ENCODE data around the gene POU2AF3.
"Not testable (repeated sequence)": the region's sequence is repeated elsewhere in the genome, so short reads cannot be mapped to it uniquely, and the experiment has no call there.

The POU2AF3 gene

DNA sequence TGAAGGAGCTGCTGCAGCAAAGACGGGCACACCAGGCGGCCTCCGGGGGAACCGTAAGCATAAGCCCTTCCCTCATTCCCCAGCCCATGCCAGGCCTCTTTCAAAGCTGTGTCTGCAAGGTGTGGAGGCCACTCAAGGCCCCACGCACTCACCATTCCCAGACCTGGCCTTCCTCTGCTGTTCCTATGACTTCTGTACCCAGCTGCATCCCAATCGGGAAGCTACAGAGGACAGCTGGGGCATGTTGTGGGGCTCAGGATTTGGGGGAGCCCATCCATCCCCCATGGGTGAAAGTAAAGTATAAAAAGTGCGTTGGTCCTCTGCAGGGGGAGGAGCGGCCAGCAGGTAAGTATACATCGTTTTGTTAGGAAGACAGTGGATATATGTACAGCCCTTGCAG, 2.2 kb downstream of the POU2AF3 start:
- no peak for DNase-seq (ENCODE audit: low read depth, low spot score)

DNA sequence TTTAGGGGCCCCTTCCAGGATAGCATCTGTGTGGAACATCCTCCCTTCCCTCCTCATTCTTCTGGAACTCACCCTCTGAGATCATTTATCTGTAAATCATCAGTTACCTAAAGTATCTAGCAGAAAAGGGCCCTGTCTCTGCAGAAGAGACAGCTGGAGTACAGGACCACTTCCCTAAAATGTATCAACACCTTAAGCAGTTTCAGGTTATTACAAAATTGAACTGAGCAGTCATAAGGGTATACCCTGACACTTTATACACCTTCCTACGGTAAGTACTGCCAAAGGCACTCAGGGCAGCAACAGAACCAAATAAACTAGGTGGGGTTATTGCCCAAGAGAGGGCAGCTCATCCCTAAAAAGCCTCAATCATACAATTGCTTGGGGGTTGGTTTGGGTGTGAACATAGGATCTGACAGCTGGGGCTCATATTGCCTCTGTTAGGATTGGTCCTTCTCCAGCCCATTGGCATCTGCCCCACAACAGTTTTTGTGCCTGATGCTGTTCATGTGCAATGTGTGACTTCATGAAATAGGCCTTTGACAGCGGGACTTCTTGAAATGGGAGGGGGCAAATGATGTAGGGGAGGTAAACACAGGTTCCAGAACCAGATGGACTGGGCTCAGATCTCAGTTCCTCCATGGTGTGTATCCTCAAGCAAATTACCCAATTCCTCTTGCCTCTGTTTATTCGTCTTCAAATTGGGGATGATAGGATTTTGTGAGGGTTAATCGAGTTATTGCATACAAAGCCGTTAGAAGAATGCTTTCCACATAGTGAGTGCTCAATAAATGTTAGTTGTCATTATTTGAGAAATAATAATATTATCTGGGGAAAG, 2.9 kb downstream of the POU2AF3 start:
- DNase-seq (ENCODE audit: low read depth, low spot score): no peak

DNA sequence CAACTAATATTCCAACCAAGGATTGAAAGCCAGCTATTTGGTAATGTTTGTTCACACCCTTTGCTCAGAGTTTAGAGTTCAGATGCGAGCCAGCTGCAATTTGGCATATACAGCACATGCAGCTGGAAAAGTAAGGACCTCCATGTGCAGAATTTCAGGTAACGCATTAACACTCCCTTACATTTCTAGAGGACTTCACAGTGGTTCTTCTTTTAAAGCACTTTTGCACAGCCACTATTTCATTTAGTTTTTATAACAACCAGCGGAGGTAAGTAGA, 3.4 kb downstream of the POU2AF3 start:
- no peak for DNase-seq (ENCODE audit: low read depth, low spot score)

GRCh38 chr11:111302298-111302697, 4.0 kb downstream of the POU2AF3 start:
- no peak for DNase-seq (ENCODE audit: low read depth, low spot score)

GRCh38 chr11:111303461-111303860, 5.1 kb downstream of the POU2AF3 start:
- DNase-seq (ENCODE audit: low read depth, low spot score): peak; percentile 21

- DNase-seq (ENCODE audit: low read depth, low spot score): no peak
Observed at GRCh38 chr11:111305162-111305802, 6.9 kb downstream of the POU2AF3 start.

DNA sequence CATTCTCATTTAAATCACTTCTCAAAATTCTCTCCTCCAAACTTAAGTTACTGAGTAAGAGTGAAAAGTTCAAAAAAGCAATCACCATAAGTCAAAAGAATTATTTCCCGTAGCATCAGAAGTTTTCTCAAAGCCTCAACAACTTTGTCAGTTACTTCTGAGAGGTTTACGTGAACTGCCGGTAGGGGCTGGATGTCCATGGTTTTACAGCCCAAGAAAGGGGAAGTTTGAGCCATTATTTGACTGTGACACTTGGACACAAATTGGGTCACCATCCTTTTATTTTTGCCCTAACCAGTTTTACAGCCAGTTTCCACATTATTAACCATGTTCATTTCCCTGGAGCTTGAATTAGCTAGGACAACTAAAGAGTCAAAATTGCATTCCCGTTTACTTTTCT, 7.5 kb downstream of the POU2AF3 start:
- DNase-seq (ENCODE audit: low read depth, low spot score): no peak

GRCh38 chr11:111306321-111306720, 8.0 kb downstream of the POU2AF3 start:
- no peak for DNase-seq (ENCODE audit: low read depth, low spot score)

GRCh38 chr11:111307472-111308108, 9.2 kb downstream of the POU2AF3 start:
- DNase-seq (ENCODE audit: low read depth, low spot score): no peak

- no peak for DNase-seq (ENCODE audit: low read depth, low spot score)
Observed at GRCh38 chr11:111308140-111308539, 9.8 kb downstream of the POU2AF3 start.

- DNase-seq (ENCODE audit: low read depth, low spot score): no peak
Observed at GRCh38 chr11:111309215-111309915, 11.0 kb downstream of the POU2AF3 start.

GRCh38 chr11:111310088-111310487, 11.7 kb downstream of the POU2AF3 start:
- no peak for DNase-seq (ENCODE audit: low read depth, low spot score)

DNA sequence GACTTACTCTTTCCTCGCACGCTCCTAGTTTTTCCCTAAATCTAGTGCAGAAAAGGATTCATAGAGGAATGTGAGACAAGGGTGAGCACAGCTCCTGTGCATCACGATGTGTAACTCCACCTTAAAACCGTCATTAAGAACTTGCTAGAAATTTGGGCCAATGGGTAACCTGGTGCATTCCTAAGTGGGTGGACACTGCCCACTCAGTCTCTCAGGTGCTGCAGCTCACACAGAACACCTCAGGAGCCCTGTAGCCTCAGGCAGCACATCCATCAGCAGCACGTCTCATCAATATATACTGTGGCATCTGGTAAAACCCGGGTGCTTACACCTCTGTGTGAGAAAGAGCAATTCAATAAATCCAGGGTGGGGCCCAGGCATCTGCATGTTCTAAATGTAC, 12.4 kb downstream of the POU2AF3 start:
- no peak for DNase-seq (ENCODE audit: low read depth, low spot score)

- no peak for DNase-seq (ENCODE audit: low read depth, low spot score)
Observed at GRCh38 chr11:111312076-111312475, 13.7 kb downstream of the POU2AF3 start.

DNA sequence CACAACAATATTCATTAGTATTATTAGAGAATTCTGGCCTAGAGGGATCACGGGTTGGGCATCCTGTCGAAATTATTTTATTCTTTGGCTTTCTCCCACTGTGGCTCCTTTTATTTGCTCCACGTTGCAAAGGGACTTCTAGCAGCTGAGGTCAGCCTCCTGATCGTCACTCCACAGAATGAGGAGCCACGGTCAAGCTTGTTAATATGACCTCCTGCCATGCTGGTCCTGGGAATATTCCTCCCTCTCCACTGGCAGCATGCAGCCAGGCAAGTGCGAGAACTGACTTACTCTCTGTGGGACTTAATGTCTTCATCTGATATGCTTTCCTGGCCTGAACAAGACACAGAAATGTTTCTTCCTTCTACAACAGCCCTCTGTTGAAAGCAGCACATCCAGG, 20.9 kb downstream of the POU2AF3 start:
- no peak for DNase-seq (ENCODE audit: low read depth, low spot score)

DNA sequence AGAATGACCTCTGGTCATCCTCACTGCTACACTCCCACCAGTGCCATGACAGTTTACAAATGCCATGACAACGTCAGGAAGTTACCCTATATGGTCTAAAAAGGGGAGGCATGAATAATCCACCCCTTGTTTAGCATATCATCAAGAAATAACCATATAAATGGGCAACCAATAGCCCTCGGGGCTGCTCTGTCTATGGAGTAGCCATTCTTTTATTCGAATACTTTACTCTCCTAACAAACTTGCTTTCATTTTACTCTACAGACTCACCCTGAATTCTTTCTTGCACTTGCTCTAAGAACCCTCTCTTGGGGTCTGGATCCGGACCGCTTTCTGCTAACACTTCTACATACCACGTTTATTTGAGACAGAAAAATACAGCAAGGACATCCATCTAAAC, 21.9 kb downstream of the POU2AF3 start:
- DNase-seq (ENCODE audit: low read depth, low spot score): not testable (repeated sequence)

DNA sequence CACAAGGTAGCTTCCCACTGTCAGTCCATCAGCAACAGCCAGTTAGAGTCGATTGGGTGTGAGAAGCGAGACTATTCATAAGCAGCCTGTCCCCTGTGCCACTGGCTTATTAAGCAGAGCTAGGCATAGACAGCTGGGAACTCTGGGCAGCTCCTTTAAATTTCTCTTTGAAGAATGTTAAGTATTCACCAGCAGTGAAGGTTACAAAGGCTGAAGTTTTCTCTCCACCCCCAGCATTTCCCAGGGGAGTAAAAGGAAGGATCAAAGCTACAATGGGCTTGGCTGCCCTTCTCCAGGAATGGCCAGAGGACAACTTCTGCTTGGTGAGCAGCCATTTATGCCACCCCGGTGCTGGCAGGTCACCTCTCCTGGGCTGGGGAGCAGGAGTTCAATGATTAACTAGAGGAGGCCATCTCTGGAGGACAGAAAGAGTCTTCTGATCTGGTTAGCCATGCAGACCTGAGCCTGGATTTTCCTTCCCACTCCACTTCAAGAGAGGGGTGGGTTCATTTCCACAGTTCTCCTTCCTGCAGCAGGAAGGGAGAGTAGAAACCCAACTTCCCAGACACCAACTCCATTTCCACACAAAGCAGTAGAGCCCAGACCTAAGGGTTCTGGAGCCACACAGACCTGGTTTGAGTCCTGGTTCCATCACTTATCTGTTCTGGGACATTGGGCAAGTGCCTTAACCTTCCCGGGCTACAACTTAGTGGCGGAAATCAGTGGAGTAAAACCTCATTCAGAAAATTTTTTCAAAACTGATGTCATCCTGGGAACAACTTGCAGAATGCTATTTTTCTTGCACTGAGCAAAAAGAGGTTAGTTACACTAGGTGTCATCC, 22.6 kb downstream of the POU2AF3 start:
- peak; percentile 24 for DNase-seq (ENCODE audit: low read depth, low spot score)

DNA sequence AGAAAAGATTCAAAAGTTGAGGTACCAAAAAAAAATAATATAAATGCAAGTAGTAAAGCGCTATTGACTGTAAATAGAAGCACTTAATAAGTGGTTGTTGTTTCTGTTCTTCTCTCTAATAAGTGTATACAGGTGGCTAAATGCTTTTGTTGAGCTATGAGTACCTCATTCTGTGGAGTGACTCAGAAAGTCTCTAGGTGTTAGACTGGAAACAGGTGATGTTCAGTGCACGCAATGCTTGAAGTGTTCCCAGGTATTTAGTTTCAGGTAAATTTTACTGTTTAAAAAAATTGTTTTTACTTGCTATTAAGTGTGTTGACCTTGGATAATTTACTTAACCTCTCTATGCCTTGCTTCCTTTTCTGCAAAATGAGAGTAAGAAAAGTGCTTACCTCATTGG, 24.2 kb downstream of the POU2AF3 start:
- no peak for DNase-seq (ENCODE audit: low read depth, low spot score)

DNA sequence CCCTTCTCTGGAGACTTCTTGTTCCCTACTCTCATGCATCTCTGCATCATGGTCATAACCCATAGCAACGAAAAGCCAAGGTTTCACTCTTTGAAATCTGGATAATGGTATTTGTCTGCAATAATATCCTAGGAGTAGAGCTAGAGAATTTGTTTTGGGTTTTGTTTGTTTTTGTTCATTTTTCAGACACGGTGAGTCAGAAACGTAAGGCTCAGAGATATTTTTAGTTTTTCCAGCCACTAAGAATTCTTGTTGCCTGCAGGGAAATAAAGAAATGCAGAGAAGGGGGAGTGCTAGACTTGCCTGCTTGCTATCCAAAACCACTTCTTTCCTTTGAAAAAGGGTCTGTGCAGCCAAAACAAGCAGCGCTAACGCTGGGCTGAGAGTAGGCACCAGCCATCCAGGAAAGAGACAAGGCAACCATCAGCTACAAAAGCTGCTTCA, 26.0 kb downstream of the POU2AF3 start:
- peak; percentile 74 for DNase-seq (ENCODE audit: low read depth, low spot score)

DNA sequence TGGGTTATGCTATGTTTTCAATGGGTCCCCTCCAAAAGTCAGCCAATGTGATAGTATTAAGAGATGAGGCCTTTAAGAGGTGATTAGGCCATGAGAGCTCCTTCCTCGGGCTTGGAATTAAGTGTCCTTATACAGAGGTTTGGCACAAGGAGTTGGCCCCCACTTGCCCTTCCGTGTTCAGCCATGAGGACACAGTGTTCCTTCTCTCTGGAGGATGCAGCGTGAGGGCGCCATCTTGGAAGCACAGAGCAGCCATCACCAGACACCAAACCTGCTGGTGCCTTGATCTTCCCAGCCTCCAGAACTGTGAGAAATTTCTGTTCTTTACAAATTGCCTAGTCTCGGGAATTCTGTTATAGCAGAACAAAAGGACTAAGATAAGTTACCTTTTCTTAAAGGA, 26.9 kb downstream of the POU2AF3 start:
- DNase-seq (ENCODE audit: low read depth, low spot score): no peak

GRCh38 chr11:111326824-111327223, 28.5 kb downstream of the POU2AF3 start:
- no peak for DNase-seq (ENCODE audit: low read depth, low spot score)
